HG02870 (cell line): ENCODE results near the gene PERCC1.

Source experiments
- ATAC-seq: cut with Tn5 transposase; IDR thresholded peaks from one replicate; pipeline ENCODE4 v1.9.1; 2021; ENCODE audit warnings: mild to moderate bottlenecking, moderate library complexity; ENCODE audit not compliant: unreplicated experiment

Gene PERCC1

GRCh38 chr16:1448536-1449116 lies 17.7 kb downstream of the PERCC1 start:
- no peak for ATAC-seq

- ATAC-seq = no peak
These were observed 18.4 kb downstream of the PERCC1 start for GRCh38 chr16:1449201-1449788.

- ATAC-seq = no peak
These were observed 19.3 kb downstream of the PERCC1 start for GRCh38 chr16:1450218-1450617.

- ATAC-seq = no peak
These were observed 20.0 kb downstream of the PERCC1 start for GRCh38 chr16:1450841-1451240.

- no peak for ATAC-seq
These were observed 21.0 kb downstream of the PERCC1 start for GRCh38 chr16:1451702-1452392.

- ATAC-seq = no peak
These were observed 21.7 kb downstream of the PERCC1 start for GRCh38 chr16:1452530-1452929.

GRCh38 chr16:1453316-1453715 lies 22.4 kb downstream of the PERCC1 start:
- no peak for ATAC-seq

- no peak for ATAC-seq
These were observed 23.7 kb downstream of the PERCC1 start for GRCh38 chr16:1454561-1454960.

GRCh38 chr16:1455190-1456171 lies 24.6 kb downstream of the PERCC1 start:
- ATAC-seq = no peak

GRCh38 chr16:1456951-1457350 lies 26.1 kb downstream of the PERCC1 start:
- ATAC-seq = no peak

GRCh38 chr16:1457489-1458245 lies 26.8 kb downstream of the PERCC1 start:
- ATAC-seq = no peak

GRCh38 chr16:1458336-1458976 lies 27.6 kb downstream of the PERCC1 start:
- ATAC-seq = no peak

- no peak for ATAC-seq
These were observed 28.1 kb downstream of the PERCC1 start for GRCh38 chr16:1458977-1459341.

GRCh38 chr16:1459967-1460366 lies 29.1 kb downstream of the PERCC1 start:
- no peak for ATAC-seq

GRCh38 chr16:1460602-1461138 lies 29.8 kb downstream of the PERCC1 start:
- ATAC-seq = no peak

GRCh38 chr16:1461146-1461545 lies 30.3 kb downstream of the PERCC1 start:
- ATAC-seq = no peak

- no peak for ATAC-seq
These were observed 33.5 kb downstream of the PERCC1 start for GRCh38 chr16:1464196-1464893.

GRCh38 chr16:1464894-1465566 lies 34.2 kb downstream of the PERCC1 start:
- ATAC-seq = no peak

GRCh38 chr16:1465567-1465915 lies 34.7 kb downstream of the PERCC1 start:
- no peak for ATAC-seq
